ENCODE measurements around the gene SBK2. TPM values are rescaled to one million over a fixed set of nuclear protein-coding genes. Genes with fewer than 3 reads are reported as not detected.

SBK2 gene
- total and polyA plus RNA-seq, 9 of the 15 experiments (the other 6 are each of a cell fraction or from before 2014, with no cell fraction given): not detected

GRCh38 chr19:55504252-55504603 is 32.7 kb downstream of the SBK2 start:
- H4K20me1 ChIP-seq (replicated peaks; ENCODE audit: control insufficient read depth, insufficient read depth, low read length): no peaks in the 10 kb centered on the region; the same call in 1 of the 2 replicates
- peak overlapping the region; percentile 97 for H2AFZ ChIP-seq (ENCODE audit: low read depth, low read length)
- H3K27me3 ChIP-seq (ENCODE audit: control insufficient read depth in 2 of 2, insufficient read depth in 2 of 2, low read length in 2 of 2): peaks cover 0 to 3% of the 10 kb centered on the region in 2 experiments; a peak in 1 of 5 replicates
- H3K27ac ChIP-seq (ENCODE audit: extremely low read depth, low read depth, low read length): no peak overlapping the region
- no peaks in the 10 kb centered on the region; the same call in 1 of the 2 replicates for H3K9me3 ChIP-seq (replicated peaks; ENCODE audit: control insufficient read depth, insufficient read depth, low read depth, low read length)
- ChIA-PET POLR2A (interaction anchor here (0.6 to 1.9 kb wide), 14 partner anchors 10 to 249 kb away, joined by 3 to 11 read pairs (median 3); partner anchors contain the start of gene UBE2S), CTCF (ENCODE audit: low intra/inter-chr PET ratio) (interaction anchor here (0.6 to 1.3 kb wide), 6 partner anchors 51 to 364 kb away, joined by 3 to 6 read pairs (median 3); no protein-coding TSS in a partner anchor)
- H3K79me2 ChIP-seq (ENCODE audit: control insufficient read depth, insufficient read depth, low read length): no peaks in the 10 kb centered on the region
- H3K9ac ChIP-seq (ENCODE audit: insufficient read depth in 1 of 2, low read depth in 2 of 2, low read length in 2 of 2): peak overlapping the region in 1 of 2 experiments; percentile 55; a peak in 2 of 4 replicates
- peak overlapping the region; percentile 43 for H3K4me2 ChIP-seq (ENCODE audit: insufficient read depth, low read length)
- in situ Hi-C loops (cut with MboI): no loop called here
- no peaks in the 10 kb centered on the region for H3K9me1 ChIP-seq (ENCODE audit: control insufficient read depth, insufficient read depth, low read length)
- H3K4me3 ChIP-seq: peak overlapping the region; percentile 27; the same call in 1 of the 2 replicates
- H3K36me3 ChIP-seq (ENCODE audit: control insufficient read depth, insufficient read depth, low read length): no peaks in the 10 kb centered on the region
- ATAC-seq (no peak), FAIRE-seq (no peak), DNase-seq (ENCODE audit: extremely low read depth in 1 of 4, low spot score in 3 of 4) (no peak)
- no TSS peak for BruUV-seq (replicated peaks)
- intact Hi-C loops (cut with micrococcal nuclease): loop anchor here (2.0 to 10.0 kb wide), 2 partner anchors 37 to 349 kb away; partner anchors contain the start of gene TNNI3
- WGBS (ENCODE audit: insufficient coverage, low coverage, missing lambda C conversion rate): 25% methylated on average over 13 of the region's 13 CpGs
- TF ChIP-seq SPI1 (IDR thresholded peaks at IDR 0.05; ENCODE audit: borderline replicate concordance, low read depth, low read length) (no peak), ZBTB11 (CRISPR knock-in tag; IDR thresholded peaks at IDR 0.05) (0 out of 6 replicates have a peak, but pooled peaks of 1 of the 3 experiments have one; percentile 7), RB1 (IDR thresholded peaks at IDR 0.05; ENCODE audit: low read depth) (peak; percentile 7; the same call in 1 of the 2 replicates), CBX5 (IDR thresholded peaks at IDR 0.05; ENCODE audit: borderline replicate concordance, low read depth) (no peak)
- H3K4me1 ChIP-seq (replicated peaks in 1 of 2; ENCODE audit: control insufficient read depth in 2 of 2, insufficient read depth in 2 of 2, low read length in 2 of 2): peaks cover 12 to 29% of the 10 kb centered on the region in 2 experiments
